ENCODE data around the gene ARHGAP35. TPM values are rescaled to one million over a fixed set of nuclear protein-coding genes. Genes with fewer than 3 reads are reported as not detected.

Gene ARHGAP35
- total RNA-seq, 1 experiment from 2014 or later: 64.1 TPM

DNA sequence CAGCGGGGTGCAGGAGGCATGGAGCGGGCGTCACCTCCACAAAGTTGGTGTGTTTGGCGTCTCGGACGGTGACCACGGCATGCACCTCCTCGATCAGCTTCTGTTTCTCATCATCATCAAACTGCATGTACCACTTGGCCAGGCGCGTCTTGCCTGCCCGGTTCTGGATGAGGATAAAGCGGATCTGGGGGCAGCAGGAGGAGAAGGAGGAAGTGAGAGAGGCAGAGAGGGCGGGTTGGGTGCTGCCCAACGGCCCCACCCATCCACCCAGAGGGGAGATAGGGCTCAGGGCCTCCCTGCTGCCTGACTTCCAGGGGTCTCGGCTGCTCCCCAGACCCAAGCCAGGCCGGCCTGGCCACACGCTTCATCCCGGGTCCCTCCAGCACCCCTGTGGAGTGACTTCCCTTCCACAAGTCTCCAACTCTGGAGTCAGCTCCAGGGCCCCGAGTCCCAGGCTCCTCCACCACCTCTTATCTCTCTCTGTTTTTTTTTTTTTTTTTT lies 14.8 kb upstream of the ARHGAP35 start:
- CTCF ChIA-PET: interaction anchor here (0.6 kb wide), 1 partner anchor 94 kb away, joined by 8 read pairs; no protein-coding TSS in a partner anchor
- no TSS peak for BruUV-seq (replicated peaks)

GRCh38 chr19:46847528-46847927 lies 13.3 kb upstream of the ARHGAP35 start:
- BruUV-seq (replicated peaks): TSS peak; percentile 70
- DNase-seq (ENCODE audit: low read depth, low spot score): no peak
- H3K9me3 ChIP-seq (ENCODE audit: control insufficient read depth, insufficient read depth, low read depth, low read length): no peaks in the 10 kb centered on the region
- in situ Hi-C loops (cut with HindIII; ENCODE audit: low pct_unique_long_range_greater_than_20kb, low sequenced_read_pairs) (no loop called here), intact Hi-C loops (cut with micrococcal nuclease; ENCODE audit: unreplicated experiment) (no loop called here)
- H3K36me3 ChIP-seq (ENCODE audit: control insufficient read depth, insufficient read depth, low read length): peaks cover 6% of the 10 kb centered on the region; the same call in 1 of the 2 replicates
- H3K27me3 ChIP-seq (ENCODE audit: control insufficient read depth, insufficient read depth, low read length): no peaks in the 10 kb centered on the region
- no peak overlapping the region for H3K27ac ChIP-seq (ENCODE audit: low read length)
- ChIA-PET CTCF (no interaction called here), POLR2A (no interaction called here)
- no peak overlapping the region for H3K4me3 ChIP-seq (ENCODE audit: low read depth in 2 of 2, low read length in 2 of 2)
- H3K4me1 ChIP-seq (ENCODE audit: control insufficient read depth, insufficient read depth, low read length): peaks cover 7% of the 10 kb centered on the region; the same call in 1 of the 2 replicates
- no peak for ATAC-seq
- no peak for TF ChIP-seq SIN3A (IDR thresholded peaks at IDR 0.05; ENCODE audit: borderline replicate concordance, insufficient read depth, low read depth, low read length)
- TF ChIP-seq, protein P1, sequence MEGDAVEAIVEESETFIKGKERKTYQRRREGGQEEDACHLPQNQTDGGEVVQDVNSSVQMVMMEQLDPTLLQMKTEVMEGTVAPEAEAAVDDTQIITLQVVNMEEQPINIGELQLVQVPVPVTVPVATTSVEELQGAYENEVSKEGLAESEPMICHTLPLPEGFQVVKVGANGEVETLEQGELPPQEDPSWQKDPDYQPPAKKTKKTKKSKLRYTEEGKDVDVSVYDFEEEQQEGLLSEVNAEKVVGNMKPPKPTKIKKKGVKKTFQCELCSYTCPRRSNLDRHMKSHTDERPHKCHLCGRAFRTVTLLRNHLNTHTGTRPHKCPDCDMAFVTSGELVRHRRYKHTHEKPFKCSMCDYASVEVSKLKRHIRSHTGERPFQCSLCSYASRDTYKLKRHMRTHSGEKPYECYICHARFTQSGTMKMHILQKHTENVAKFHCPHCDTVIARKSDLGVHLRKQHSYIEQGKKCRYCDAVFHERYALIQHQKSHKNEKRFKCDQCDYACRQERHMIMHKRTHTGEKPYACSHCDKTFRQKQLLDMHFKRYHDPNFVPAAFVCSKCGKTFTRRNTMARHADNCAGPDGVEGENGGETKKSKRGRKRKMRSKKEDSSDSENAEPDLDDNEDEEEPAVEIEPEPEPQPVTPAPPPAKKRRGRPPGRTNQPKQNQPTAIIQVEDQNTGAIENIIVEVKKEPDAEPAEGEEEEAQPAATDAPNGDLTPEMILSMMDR (IDR thresholded peaks at IDR 0.05): no peak
- no peak for TF ChIP-seq TCF7L2 (IDR thresholded peaks at IDR 0.05; ENCODE audit: low read depth, low read length)
- TF ChIP-seq REST (IDR thresholded peaks at IDR 0.05; ENCODE audit: insufficient read depth in 1 of 2, low read depth in 2 of 2, low read length in 1 of 2): no peak
- no peak for TF ChIP-seq POLR2AphosphoS5 (IDR thresholded peaks at IDR 0.05; ENCODE audit: low read depth, low read length)

More for the DNA sequence above, 14.8 kb upstream of the ARHGAP35 start:
- ATAC-seq (no peak), DNase-seq (ENCODE audit: low read depth, low spot score) (no peak)
- in situ Hi-C loops (cut with HindIII; ENCODE audit: low pct_unique_long_range_greater_than_20kb, low sequenced_read_pairs): no loop called here
- Histone ChIP-seq H3K27ac (ENCODE audit: low read length) (no peak overlapping the region), H3K4me1 (ENCODE audit: control insufficient read depth, insufficient read depth, low read length) (peaks cover 7% of the 10 kb centered on the region), H3K27me3 (ENCODE audit: control insufficient read depth, insufficient read depth, low read length) (no peaks in the 10 kb centered on the region), H3K9me3 (ENCODE audit: control insufficient read depth, insufficient read depth, low read depth, low read length) (no peaks in the 10 kb centered on the region), H3K4me3 (ENCODE audit: low read depth in 2 of 2, low read length in 2 of 2) (no peak overlapping the region), H3K36me3 (ENCODE audit: control insufficient read depth, insufficient read depth, low read length) (peaks cover 6% of the 10 kb centered on the region; the same call in 1 of the 2 replicates)
- TF ChIP-seq REST (IDR thresholded peaks at IDR 0.05; ENCODE audit: insufficient read depth in 1 of 2, low read depth in 2 of 2, low read length in 1 of 2) (no peak), SIN3A (IDR thresholded peaks at IDR 0.05; ENCODE audit: borderline replicate concordance, insufficient read depth, low read depth, low read length) (no peak), POLR2AphosphoS5 (IDR thresholded peaks at IDR 0.05; ENCODE audit: low read depth, low read length) (no peak), TCF7L2 (IDR thresholded peaks at IDR 0.05; ENCODE audit: low read depth, low read length) (no peak)
- TF ChIP-seq, protein P1 (IDR thresholded peaks at IDR 0.05): no peak
- intact Hi-C loops (cut with micrococcal nuclease; ENCODE audit: unreplicated experiment): no loop called here
- POLR2A ChIA-PET: interaction anchor here (0.6 kb wide), 1 partner anchor 52 kb away, joined by 7 read pairs; no protein-coding TSS in a partner anchor
